Neuronal stem cell (in vitro differentiated cells): Measurements from ENCODE around the gene RIT2. TPM values are rescaled to one million over a fixed set of nuclear protein-coding genes. Genes with fewer than 3 reads are reported as not detected.
A peak's percentile ranks its signal among the peaks of the same experiment; 100 is the strongest.

ENCODE experiments used
- DNase-seq: peaks from one replicate; pipeline ENCODE4 v3.0.0-alpha.2; 2013; ENCODE audit warnings: low spot score
- H2AFZ ChIP-seq: one replicate; pipeline ENCODE4 v1.6.1; 2013; ENCODE audit warnings: mild to moderate bottlenecking, low read length, inconsistent platforms
- H2AK5ac ChIP-seq: 2 replicates; pipeline ENCODE4 v1.6.1; 2013; ENCODE audit warnings: low read depth, mild to moderate bottlenecking, inconsistent platforms, low read length, moderate library complexity, mixed read lengths
- H2BK120ac ChIP-seq: 2 replicates; pipeline ENCODE4 v1.6.1; 2013; ENCODE audit warnings: low read depth, mild to moderate bottlenecking, inconsistent platforms, low read length, moderate library complexity, mixed read lengths
- H2BK12ac ChIP-seq: one replicate; pipeline ENCODE4 v1.6.1; 2013; ENCODE audit warnings: low read length, inconsistent platforms
- H2BK15ac ChIP-seq: 2 replicates; pipeline ENCODE4 v1.6.1; 2013; ENCODE audit warnings: mild to moderate bottlenecking, low read length, inconsistent platforms, mixed read lengths
- H2BK5ac ChIP-seq: one replicate; pipeline ENCODE4 v1.6.1; 2013; ENCODE audit warnings: inconsistent platforms, mild to moderate bottlenecking, low read length, moderate library complexity
- H3K14ac ChIP-seq: one replicate; pipeline ENCODE4 v1.6.1; 2013; ENCODE audit warnings: low read length, inconsistent platforms
- H3K18ac ChIP-seq: 2 replicates; pipeline ENCODE4 v1.6.1; 2013; ENCODE audit warnings: low read length, inconsistent platforms
- H3K23ac ChIP-seq: 2 replicates; pipeline ENCODE4 v1.6.1; 2013; ENCODE audit warnings: low read depth, mild to moderate bottlenecking, mixed read lengths, low read length, inconsistent platforms; ENCODE audit not compliant: poor library complexity
- H3K27ac ChIP-seq: replicated peaks from 3 replicates; pipeline ENCODE4 v1.5.1; 2013; ENCODE audit warnings: low read length, inconsistent platforms
- H3K27me3 ChIP-seq, 3 experiments: 2 replicates each; pipeline ENCODE4 v1.6.1; 2013; ENCODE audit warnings: low read length in 3 of 3, mild to moderate bottlenecking in 2 of 3, inconsistent platforms in 1 of 3, low read depth in 1 of 3, mixed read lengths in 1 of 3, moderate library complexity in 1 of 3; ENCODE audit not compliant: control insufficient read depth in 3 of 3, insufficient read depth in 3 of 3
- H3K36me3 ChIP-seq, 2 donors: replicated peaks in 1 of 2; 2 replicates each; pipeline ENCODE4 v1.6.1; 2013; ENCODE audit warnings: low read length in 2 of 2; ENCODE audit not compliant: control insufficient read depth in 2 of 2, insufficient read depth in 2 of 2
- H3K4ac ChIP-seq: 2 replicates; pipeline ENCODE4 v1.6.1; 2013; ENCODE audit warnings: inconsistent platforms, mild to moderate bottlenecking, low read length, moderate library complexity
- H3K4me1 ChIP-seq, 2 donors: 1 replicate in 1 of 2; 2 replicates in 1 of 2; pipeline ENCODE4 v1.6.1; 2013; ENCODE audit warnings: low read length in 2 of 2, low read depth in 1 of 2; ENCODE audit not compliant: control insufficient read depth in 2 of 2, insufficient read depth in 1 of 2
- H3K4me2 ChIP-seq: one replicate; pipeline ENCODE4 v1.6.1; 2013; ENCODE audit warnings: mild to moderate bottlenecking, low read length, inconsistent platforms; ENCODE audit not compliant: insufficient read depth, poor library complexity, severe bottlenecking
- H3K4me3 ChIP-seq, 2 donors: 2 replicates each; pipeline ENCODE4 v1.5.1; 2013; ENCODE audit warnings: low read length in 2 of 2, mild to moderate bottlenecking in 2 of 2, inconsistent platforms in 1 of 2, moderate library complexity in 1 of 2
- H3K79me1 ChIP-seq: one replicate; pipeline ENCODE4 v1.6.1; 2013; ENCODE audit warnings: low read depth, mild to moderate bottlenecking, inconsistent platforms, low read length, moderate library complexity
- H3K9ac ChIP-seq: one replicate; pipeline ENCODE4 v1.6.1; 2013; ENCODE audit warnings: mild to moderate bottlenecking, low read depth, low read length, inconsistent platforms; ENCODE audit not compliant: poor library complexity
- H3K9me3 ChIP-seq, 2 donors: replicated peaks in 1 of 2; 2 replicates each; pipeline versions ENCODE3 to v1.6.1; 2013; ENCODE audit warnings: low read length in 2 of 2, mild to moderate bottlenecking in 2 of 2, inconsistent platforms in 1 of 2, low read depth in 1 of 2, mixed read lengths in 1 of 2, moderate library complexity in 1 of 2; ENCODE audit not compliant: control insufficient read depth in 2 of 2, insufficient read depth in 1 of 2
- H4K8ac ChIP-seq: one replicate; pipeline ENCODE4 v1.6.1; 2013; ENCODE audit warnings: low read depth, mild to moderate bottlenecking, inconsistent platforms, low read length, moderate library complexity
- H4K91ac ChIP-seq: one replicate; pipeline ENCODE4 v1.6.1; 2013; ENCODE audit warnings: low read length, low read depth, mild to moderate bottlenecking, inconsistent platforms; ENCODE audit not compliant: poor library complexity
- WGBS, 2 donors: extraction: QIAGEN DNeasy Blood & Tissue Kit; methylation state at CpG; one replicate each; pipeline ENCODE4 v1.1.7; 2013; ENCODE audit warnings: missing lambda C conversion rate in 2 of 2, mixed read lengths in 1 of 2; ENCODE audit not compliant: insufficient read length in 2 of 2, insufficient replicate concordance in 1 of 2; ENCODE audit errors: extremely low coverage in 2 of 2; 5-methylcytosine and 5-hydroxymethylcytosine counted together
- polyA plus RNA-seq, 2 experiments: library from polyadenylated mRNA; stranded (reverse); fragments of 200-250 nt; gene quantifications; one replicate each; pipeline ENCODE4 v1.2.3, GENCODE V29; 2013

RIT2 gene
- polyA plus RNA-seq (2013, experiment 1 of 2), result not detected
- not detected for polyA plus RNA-seq (2013, experiment 2 of 2)

DNA sequence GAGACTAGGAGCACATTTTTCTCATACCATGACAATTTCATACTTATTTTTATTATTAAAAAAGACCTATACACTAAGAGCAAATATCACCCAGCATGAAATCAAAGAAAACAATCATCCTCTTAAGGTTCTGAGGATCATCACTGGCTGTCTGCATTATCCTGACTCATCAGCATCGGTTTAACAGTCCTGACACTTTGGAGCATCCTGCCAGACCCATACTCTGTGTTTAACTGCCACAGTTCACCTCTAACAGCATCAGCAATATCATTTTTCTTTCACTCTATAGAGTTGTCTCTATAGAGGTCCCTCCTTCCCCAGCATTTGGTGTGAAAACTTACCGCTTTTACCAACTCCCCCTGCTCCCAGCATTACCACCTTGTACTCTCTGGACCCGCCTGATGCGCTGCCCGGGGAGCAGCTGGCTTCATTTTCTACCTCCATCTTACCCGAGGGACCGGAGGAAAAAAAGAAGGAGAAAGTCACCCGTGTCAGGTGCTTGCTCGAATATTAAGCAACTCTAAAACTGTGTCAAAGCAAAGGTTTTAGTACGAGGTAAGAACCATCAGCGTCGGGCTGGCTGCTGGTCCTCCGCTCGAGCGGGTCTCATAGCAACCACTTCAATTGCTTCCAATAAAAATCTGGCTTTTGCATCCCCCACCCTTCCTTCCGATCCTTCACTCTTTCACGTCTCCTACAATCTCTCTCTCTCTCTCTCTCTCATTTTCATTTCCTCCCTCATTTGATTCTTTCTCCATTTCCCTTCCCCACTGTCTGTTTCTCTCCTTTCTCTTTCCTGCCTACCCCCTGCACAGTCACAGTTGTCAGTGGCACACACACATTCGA, at the start of gene RIT2:
Gene RIT2 (minus strand): TSS at position 610 of the 846 bp plus-strand sequence.
- no peak within 1 kb of the TSS for H2BK15ac ChIP-seq

GRCh38 chr18:43161528-43161927, 46.0 kb upstream of the RIT2 start:
- Histone ChIP-seq H3K27me3 (no peaks in the 10 kb centered on the region), H2BK12ac (no peak overlapping the region), H3K79me1 (no peaks in the 10 kb centered on the region), H2BK120ac (no peak overlapping the region), H4K91ac (no peak overlapping the region), H3K27ac (no peak overlapping the region), H2AK5ac (no peak overlapping the region), H3K9ac (no peak overlapping the region), H3K9me3 (peaks cover 0 to 3% of the 10 kb centered on the region in 2 donors), H3K4ac (no peak overlapping the region), H2AFZ (no peak overlapping the region), H3K23ac (no peak overlapping the region), H2BK15ac (no peak overlapping the region), H3K4me3 (no peak overlapping the region), H2BK5ac (no peak overlapping the region), H3K4me2 (no peak overlapping the region), H4K8ac (no peak overlapping the region), H3K36me3 (no peaks in the 10 kb centered on the region), H3K4me1 (peaks cover 0 to 9% of the 10 kb centered on the region in 2 donors), H3K14ac (no peak overlapping the region), H3K18ac (no peak overlapping the region)
- no CpG with 5 or more reads among the region's 1 CpG for WGBS, 2 donors
- DNase-seq, result no peak

More for the DNA sequence above, at the start of gene RIT2:
- Histone ChIP-seq H3K27me3 (no peaks in the 10 kb centered on the region), H3K9ac (no peak within 1 kb of the TSS), H3K23ac (no peak within 1 kb of the TSS), H3K36me3 (no peaks in the 10 kb centered on the region), H3K4me3 (no peak within 1 kb of the TSS), H3K4me2 (no peak within 1 kb of the TSS), H2AFZ (peak within 1 kb of the TSS; percentile 43), H3K4ac (no peak within 1 kb of the TSS), H3K14ac (no peak within 1 kb of the TSS), H3K9me3 (peaks cover 0 to 3% of the 10 kb centered on the region in 2 donors), H2BK5ac (no peak within 1 kb of the TSS), H2AK5ac (no peak within 1 kb of the TSS), H2BK12ac (no peak within 1 kb of the TSS), H2BK120ac (no peak within 1 kb of the TSS), H4K91ac (no peak within 1 kb of the TSS), H3K79me1 (no peaks in the 10 kb centered on the region), H3K18ac (no peak within 1 kb of the TSS), H4K8ac (no peak within 1 kb of the TSS), H3K4me1 (peaks cover 0 to 1% of the 10 kb centered on the region in 2 donors), H3K27ac (no peak within 1 kb of the TSS)
- DNase-seq, result no peak
- WGBS, 2 donors, result 100% methylated on average over 2 of the region's 18 CpGs; no CpG with 5 or more reads in 1 of the 2 donors

- Histone ChIP-seq H3K4me1 (peaks cover 0 to 9% of the 10 kb centered on the region in 2 donors), H2BK120ac (no peak overlapping the region), H3K9me3 (no peaks in the 10 kb centered on the region), H2BK5ac (no peak overlapping the region), H3K23ac (no peak overlapping the region), H3K14ac (no peak overlapping the region), H3K79me1 (no peaks in the 10 kb centered on the region), H3K27me3 (no peaks in the 10 kb centered on the region), H3K4ac (no peak overlapping the region), H3K4me2 (no peak overlapping the region), H3K27ac (no peak overlapping the region), H3K9ac (no peak overlapping the region), H4K8ac (no peak overlapping the region), H2AFZ (no peak overlapping the region), H3K18ac (no peak overlapping the region), H2BK12ac (no peak overlapping the region), H2BK15ac (no peak overlapping the region), H3K4me3 (no peak overlapping the region), H3K36me3 (no peaks in the 10 kb centered on the region), H4K91ac (no peak overlapping the region), H2AK5ac (no peak overlapping the region)
- no CpG with 5 or more reads among the region's 1 CpG for WGBS, 2 donors
- DNase-seq, result no peak
Observed at GRCh38 chr18:43160509-43160908, 45.0 kb upstream of the RIT2 start.

DNA sequence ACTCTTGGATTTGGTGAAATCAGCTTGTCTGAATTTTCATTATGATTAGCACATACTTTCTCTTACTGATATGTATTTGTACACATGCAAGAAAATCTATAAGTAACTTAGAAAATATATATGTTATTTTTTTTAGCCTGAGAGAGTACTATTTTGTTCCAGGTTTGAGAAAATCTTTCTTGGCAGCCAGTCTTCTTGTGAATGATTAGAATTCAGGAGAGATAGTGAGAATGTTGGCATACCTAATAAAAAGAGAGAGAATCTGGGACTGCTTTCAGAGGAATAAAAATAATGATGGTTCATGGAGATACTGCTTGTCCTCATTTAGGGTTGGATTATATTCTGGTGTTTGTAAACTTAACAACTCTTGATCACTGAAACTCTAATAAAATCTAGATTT, 44.4 kb upstream of the RIT2 start:
- Histone ChIP-seq H4K91ac (no peak overlapping the region), H3K4me2 (no peak overlapping the region), H2BK15ac (no peak overlapping the region), H3K9me3 (no peaks in the 10 kb centered on the region), H3K27me3 (no peaks in the 10 kb centered on the region), H3K23ac (no peak overlapping the region), H2AK5ac (no peak overlapping the region), H3K79me1 (no peaks in the 10 kb centered on the region), H3K27ac (no peak overlapping the region), H3K14ac (no peak overlapping the region), H2AFZ (no peak overlapping the region), H3K4me3 (no peak overlapping the region), H2BK5ac (no peak overlapping the region), H3K4me1 (peaks cover 0 to 9% of the 10 kb centered on the region in 2 donors), H3K9ac (no peak overlapping the region), H4K8ac (no peak overlapping the region), H2BK120ac (no peak overlapping the region), H3K4ac (no peak overlapping the region), H3K36me3 (no peaks in the 10 kb centered on the region), H2BK12ac (no peak overlapping the region), H3K18ac (no peak overlapping the region)
- no peak for DNase-seq
